NCI-H446 treated with DMSO at 0.1 percent for 48 hours (cell line): ENCODE data around the gene LMAN1.
A peak's percentile ranks its signal among the peaks of the same experiment; 100 is the strongest.

Source experiments
- DNase-seq: peaks from one replicate; lab custom pipeline; 2025; lab: John Stamatoyannopoulos, UW

LMAN1 gene

GRCh38 chr18:59358712-59359575 lies at the start of gene LMAN1:
Gene LMAN1, minus strand, starts transcription at chr18:59359265. Its CDS starts 21 bp downstream, at chr18:59359244.
- peak; percentile 78 for DNase-seq

DNA sequence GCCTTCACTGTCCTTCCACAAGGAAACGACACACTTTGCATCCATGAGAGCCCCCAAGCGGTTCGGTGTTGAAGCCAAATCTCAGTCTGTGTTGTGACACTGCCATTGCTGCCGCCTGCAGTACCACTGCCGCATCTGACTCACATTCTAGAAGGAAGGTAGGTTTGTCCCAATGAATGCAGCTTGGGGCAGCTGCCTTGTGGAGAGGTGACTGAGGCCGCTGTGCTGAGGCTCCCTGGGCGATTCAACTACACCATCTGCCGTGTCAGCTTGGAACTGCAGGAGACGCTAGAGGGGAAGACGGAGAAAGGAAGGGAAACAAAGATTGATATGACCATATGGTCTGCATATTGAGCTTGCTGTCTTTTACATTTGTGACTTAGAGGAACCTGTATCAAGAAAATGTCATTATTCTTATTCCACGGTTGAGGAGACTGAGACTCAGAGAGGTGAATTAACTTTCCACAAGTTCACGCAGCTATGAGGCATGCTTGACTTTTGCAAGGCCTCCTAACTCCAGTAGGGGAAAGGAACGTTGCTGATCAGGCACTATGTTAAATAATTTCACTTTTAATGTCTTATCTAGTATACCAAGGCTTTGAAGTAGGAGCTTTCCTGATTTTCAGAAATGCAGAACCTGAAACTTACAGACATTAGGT lies 43.5 kb upstream of the LMAN1 start:
- DNase-seq = peak; percentile 28

DNA sequence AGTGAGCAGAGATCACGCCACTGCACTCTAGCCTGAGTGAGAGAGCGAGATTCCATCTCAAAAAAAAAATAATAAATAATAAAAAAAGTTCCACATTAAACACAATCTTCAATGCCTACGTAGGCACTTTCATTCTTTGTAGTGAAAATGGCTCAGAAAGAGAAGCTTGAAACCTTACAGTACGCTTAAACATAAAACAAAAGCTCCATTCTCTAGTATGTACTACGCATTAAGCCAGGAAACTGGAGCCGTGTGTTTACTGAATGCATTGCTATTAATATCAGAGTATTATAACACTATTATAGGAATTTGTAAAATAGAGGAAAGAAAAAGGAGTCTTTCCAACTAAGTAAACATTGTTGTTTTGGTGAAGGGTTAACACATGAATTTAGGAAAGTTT lies 41.3 kb upstream of the LMAN1 start:
- DNase-seq = no peak

DNA sequence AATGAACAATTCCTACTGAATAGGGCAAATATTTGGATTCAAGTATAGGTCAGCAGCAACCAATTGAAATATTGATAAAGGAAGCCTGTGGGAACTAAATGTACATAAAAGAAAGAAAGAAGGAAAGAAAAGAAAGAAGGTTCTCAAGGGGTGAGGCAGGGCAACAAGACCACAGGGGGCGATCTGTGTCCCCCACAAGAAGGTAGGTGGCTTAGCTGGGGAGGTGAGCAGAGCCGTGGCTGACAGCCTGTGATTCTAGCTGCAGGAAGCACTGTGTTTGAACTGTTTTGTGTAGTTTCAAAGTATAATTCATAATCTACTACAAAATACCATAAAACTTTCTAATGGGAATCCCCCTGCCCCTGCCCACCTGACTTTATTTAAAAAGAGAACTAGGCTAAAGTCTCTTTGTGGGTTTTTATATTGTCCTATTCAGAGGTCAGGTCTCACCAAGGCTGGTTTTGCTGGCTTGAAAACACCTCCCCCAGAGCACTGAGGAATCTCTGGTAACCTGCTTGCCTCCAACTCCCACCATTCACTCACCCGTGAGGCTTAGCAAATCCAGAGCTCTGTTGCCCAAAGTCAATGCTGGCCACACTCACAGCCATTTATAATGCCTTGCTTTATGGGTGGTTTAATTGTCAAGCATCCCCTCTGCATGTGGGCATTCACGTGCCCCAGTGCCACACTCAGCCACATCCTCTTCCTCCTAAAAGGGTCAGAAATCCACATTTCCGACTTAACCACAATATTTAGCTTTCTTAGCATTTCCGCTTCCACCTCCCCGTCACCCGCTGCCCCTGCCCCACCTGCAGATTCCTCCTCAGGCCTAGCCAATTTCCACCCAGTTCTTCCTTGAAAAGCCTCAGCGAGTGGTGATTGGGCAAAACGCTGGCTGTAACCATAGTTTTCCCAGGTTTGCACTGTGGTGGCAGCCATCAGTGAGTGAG lies 36.4 kb upstream of the LMAN1 start:
- no peak for DNase-seq

DNA sequence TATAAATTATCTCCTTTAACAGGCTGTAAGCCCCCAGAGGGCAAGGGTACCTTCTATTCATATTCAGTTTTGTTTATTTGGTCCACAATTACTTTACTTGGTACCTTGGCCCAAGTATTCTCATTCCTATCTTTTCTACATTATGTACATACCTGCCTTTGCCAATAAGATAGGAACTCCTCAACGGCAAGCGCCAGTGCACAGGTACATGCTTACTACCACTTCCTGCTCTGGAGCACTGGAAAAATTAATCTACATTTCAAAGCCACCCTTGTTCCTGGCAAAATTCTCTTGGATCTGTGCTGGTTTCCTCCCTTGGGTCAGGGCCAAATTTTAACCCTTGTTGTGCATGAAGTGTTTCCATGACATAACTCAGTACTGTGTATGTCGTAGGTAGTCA lies 34.3 kb upstream of the LMAN1 start:
- DNase-seq = no peak

DNA sequence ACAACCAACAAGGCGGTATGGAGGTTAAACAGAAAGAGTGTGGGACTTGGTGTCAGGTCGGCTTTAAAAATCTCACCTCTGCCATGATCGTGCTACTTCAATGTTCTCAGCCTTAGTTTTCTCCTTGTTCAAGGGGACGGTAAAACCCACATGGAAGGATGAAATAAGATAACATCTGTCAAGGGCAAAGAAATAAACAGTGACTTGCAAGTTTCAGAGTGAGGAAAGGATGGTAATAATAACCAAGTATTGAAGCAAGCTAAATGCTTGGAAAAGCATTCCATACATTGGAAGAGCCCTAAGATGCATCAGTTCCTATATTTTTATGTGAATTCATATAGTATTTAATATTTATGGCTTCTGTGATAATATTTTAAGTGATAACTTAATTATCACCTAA lies 29.8 kb upstream of the LMAN1 start:
- no peak for DNase-seq

DNA sequence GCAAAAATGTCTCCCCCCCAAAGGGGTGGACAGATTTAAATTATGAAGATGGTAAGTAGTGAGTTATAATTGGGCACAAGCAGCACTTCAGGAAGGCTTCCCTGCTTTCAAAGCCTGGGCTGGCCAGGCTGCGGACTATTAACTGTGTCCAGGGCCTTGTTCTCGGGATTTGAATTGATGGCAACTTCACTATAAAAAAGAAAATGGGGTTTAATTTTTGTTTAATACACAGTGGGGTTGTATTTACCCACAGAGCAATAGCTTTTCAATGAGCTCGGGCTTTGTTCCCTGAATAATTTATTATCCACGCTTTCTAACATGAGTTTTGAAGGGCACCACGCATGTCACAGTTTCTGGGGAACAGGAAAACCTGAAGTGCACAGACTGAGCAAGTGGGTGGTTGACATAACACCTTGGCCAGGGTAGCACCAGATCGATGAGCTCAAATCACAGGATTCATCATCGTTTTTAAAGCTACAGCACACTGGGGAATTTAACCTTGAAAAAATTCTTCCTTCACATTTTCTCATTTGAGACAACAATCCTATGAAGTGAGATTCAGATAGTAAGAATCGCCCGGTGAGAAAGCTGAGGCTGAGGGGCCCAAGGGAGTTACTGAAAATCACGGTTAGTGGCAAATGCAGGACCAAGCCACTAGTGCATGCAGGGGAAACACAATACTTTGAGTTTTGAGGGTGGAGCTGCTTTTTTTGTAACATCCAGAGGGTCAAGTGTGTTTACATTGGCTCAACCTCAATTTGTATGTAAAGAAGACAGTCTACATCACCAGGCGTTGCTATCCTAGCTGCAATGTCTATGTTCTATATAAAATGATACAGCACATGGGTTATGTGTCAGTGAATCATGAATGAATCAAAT lies 28.9 kb upstream of the LMAN1 start:
- DNase-seq = no peak

- no peak for DNase-seq
Observed at GRCh38 chr18:59386909-59387686, 28.0 kb upstream of the LMAN1 start.

- no peak for DNase-seq
Observed at GRCh38 chr18:59385191-59385590, 26.1 kb upstream of the LMAN1 start.

- no peak for DNase-seq
Observed at GRCh38 chr18:59383851-59384250, 24.8 kb upstream of the LMAN1 start.

DNA sequence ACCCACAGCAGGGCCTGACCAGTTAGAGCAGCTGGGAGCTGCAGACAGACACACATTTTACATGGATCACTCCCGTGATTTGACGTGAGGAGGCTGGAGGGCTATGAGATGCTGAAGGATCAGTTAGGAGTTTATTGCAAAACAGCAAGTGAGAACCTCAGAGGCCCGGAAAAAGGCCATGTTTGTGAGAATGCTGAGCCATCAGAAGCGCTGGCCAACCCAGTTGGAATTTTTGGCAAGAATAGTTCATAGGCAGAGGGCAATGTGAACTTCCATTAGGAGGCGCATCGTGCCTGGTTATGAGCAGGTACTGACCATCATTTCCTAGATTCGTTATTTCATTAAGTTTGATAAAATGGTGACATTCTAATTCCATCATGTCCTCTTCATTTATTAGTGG lies 23.3 kb upstream of the LMAN1 start:
- DNase-seq = no peak

GRCh38 chr18:59381949-59382348 lies 22.9 kb upstream of the LMAN1 start:
- no peak for DNase-seq

GRCh38 chr18:59380706-59381105 lies 21.6 kb upstream of the LMAN1 start:
- no peak for DNase-seq

- DNase-seq = no peak
Observed at GRCh38 chr18:59379772-59380522, 20.9 kb upstream of the LMAN1 start.

- no peak for DNase-seq
Observed at GRCh38 chr18:59377613-59378337, 18.7 kb upstream of the LMAN1 start.

GRCh38 chr18:59376351-59376935 lies 17.4 kb upstream of the LMAN1 start:
- DNase-seq = no peak

DNA sequence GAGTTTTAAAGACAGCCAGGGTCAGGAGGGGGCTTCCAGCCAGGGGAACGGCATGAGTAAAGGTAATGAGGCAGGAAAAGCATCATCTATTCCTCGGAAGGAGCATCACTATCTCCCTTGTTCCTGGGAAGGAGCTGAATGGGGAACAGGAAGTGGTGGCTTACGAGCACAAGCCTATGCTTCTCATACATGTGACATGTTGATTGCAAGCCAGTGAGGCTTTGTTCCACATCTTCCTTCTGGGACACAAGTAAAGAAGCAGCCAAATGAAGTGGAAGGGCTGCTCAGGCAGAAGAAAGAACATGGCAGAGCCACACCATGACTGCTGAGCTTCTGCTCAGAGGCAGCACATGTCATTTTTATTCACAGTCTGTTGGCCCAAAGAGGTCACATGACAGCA lies 15.1 kb upstream of the LMAN1 start:
- DNase-seq = no peak

DNA sequence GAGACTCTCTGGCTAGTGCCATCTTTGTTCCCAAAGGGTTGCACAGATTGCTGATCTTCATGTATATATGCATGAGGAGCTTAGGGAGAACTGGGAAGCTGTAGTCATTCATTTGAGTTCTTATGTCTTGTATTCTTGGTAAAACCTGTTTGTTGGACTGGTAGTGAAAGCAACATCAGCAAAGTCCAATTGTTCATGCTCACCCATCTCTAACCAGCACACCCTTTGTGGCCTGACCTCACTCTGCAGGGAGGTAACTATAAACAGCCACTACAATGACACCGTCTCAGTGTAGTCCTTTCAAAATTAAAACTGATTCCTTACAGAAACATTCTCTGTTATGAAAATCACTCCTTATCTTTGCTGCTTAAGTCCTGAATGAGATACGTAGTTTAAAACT lies 13.9 kb upstream of the LMAN1 start:
- DNase-seq = no peak

DNA sequence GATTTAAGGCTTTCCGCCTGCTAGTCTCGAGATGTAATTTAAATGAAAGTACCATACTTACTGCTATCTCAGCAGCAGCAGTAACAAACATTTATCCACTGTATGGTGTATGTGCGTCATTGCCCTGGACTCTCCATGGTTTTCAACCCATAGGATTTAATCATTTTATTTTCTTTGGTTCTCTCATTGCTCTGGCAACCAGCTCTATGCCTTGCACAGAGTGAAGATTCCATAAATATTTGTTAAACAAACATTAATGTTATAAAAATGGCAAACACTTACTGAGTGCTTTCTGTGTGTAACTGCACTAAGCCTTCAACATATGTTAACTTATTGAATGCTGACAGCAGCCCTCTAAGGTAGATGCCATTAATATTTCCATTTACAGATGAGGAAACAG lies 1.3 kb upstream of the LMAN1 start:
- no peak for DNase-seq
